Measurements from ENCODE around the gene ULK1.

ULK1 gene

GRCh38 chr12:131894313-131894860 is at the start of gene ULK1:
ULK1 (plus strand) TSS chr12:131894622; CDS start chr12:131895002, 380 bp downstream.
- DNase-seq (ENCODE audit: low read depth in 2 of 2): peak; percentile 79 to 88

- DNase-seq (ENCODE audit: low read depth in 2 of 2): no peak
Observed at GRCh38 chr12:131844656-131845055, 49.8 kb upstream of the ULK1 start.

GRCh38 chr12:131845121-131845520 is 49.3 kb upstream of the ULK1 start:
- no peak for DNase-seq (ENCODE audit: low read depth in 2 of 2)

- DNase-seq (ENCODE audit: low read depth in 2 of 2): no peak
Observed at GRCh38 chr12:131847456-131847855, 47.0 kb upstream of the ULK1 start.

GRCh38 chr12:131848753-131849152 is 45.7 kb upstream of the ULK1 start:
- no peak for DNase-seq (ENCODE audit: low read depth in 2 of 2)

- no peak for DNase-seq (ENCODE audit: low read depth in 2 of 2)
Observed at GRCh38 chr12:131849700-131850553, 44.5 kb upstream of the ULK1 start.

GRCh38 chr12:131850856-131851559 is 43.4 kb upstream of the ULK1 start:
- DNase-seq (ENCODE audit: low read depth in 2 of 2): no peak

- no peak for DNase-seq (ENCODE audit: low read depth in 2 of 2)
Observed at GRCh38 chr12:131851741-131852550, 42.5 kb upstream of the ULK1 start.

- no peak for DNase-seq (ENCODE audit: low read depth in 2 of 2)
Observed at GRCh38 chr12:131852551-131853299, 41.7 kb upstream of the ULK1 start.

- no peak for DNase-seq (ENCODE audit: low read depth in 2 of 2)
Observed at GRCh38 chr12:131853832-131854797, 40.3 kb upstream of the ULK1 start.

GRCh38 chr12:131854861-131855476 is 39.5 kb upstream of the ULK1 start:
- no peak for DNase-seq (ENCODE audit: low read depth in 2 of 2)

GRCh38 chr12:131855521-131856142 is 38.8 kb upstream of the ULK1 start:
- DNase-seq (ENCODE audit: low read depth in 2 of 2): no peak

GRCh38 chr12:131856366-131857097 is 37.9 kb upstream of the ULK1 start:
- DNase-seq (ENCODE audit: low read depth in 2 of 2): no peak

- no peak for DNase-seq (ENCODE audit: low read depth in 2 of 2)
Observed at GRCh38 chr12:131857908-131858850, 36.2 kb upstream of the ULK1 start.

GRCh38 chr12:131860472-131861260 is 33.8 kb upstream of the ULK1 start:
- DNase-seq (ENCODE audit: low read depth in 2 of 2): no peak

All from stimulated activated CD8-positive, alpha-beta memory T cell treated with anti-CD3 and anti-CD28 coated beads, Interleukin-7, amount 100 ng/mL, for 4 hours (primary cell).